NCI-H1092 treated with DMSO at 0.1 percent for 48 hours (cell line): ENCODE measurements around the gene CEP128.

ENCODE experiments used
- DNase-seq: peaks from one replicate; lab custom pipeline; 2025; lab: John Stamatoyannopoulos, UW

The CEP128 gene

DNA sequence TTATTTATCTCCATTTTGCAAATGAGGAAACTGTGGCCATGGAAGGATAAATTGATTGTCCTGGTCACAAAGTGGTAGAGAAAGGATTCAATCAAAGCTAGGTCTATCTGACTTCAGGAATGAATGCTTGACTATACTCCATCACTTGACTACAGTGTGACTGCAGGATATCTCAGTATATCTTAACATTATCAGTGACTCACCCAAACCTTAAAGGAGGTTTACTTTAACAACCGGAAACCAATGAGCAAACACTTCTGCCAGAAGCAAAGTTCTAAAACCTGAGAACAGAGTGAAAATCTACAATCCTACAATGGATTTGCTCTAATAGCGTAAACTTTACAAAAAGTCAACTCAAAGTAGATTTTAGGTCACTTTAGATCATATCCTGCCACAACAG is 277.0 kb downstream of the CEP128 start:
- DNase-seq, result no peak

DNA sequence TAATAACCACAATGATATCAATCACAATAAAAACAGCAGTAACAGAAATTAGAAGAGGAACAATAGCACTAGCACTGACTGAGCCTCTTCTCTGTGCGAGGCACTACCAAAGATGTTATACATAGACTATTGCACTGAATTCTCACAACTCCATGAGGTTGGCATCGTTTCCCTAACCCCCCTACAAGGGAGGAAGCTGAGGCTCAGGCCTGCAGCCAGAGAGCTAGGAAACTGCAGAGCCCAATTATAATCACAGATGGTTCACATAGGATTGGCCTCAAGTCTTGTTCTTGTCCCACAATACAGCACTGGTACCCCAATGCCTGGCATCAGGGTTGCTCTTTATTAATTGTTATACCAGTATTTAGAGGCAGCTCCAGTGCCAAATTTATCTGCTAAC is 278.0 kb downstream of the CEP128 start:
- DNase-seq, result no peak

DNA sequence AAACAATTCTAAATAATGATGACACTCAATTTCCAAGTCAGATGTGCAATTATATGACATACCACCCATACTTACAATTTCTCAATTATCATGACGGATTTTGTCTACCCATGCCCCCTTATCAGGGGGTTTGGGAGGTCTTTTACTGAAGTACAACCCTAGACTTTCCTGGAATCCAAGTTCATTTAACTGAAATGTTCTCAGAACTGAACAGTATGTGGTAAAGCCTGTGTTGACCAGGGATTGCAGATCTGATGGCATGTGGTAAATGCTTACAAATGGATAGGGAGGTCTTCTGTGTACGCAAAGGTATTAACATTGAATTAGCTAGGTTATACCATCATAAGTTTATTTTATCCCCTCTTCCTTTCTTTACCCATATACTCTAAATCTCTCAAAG is 281.8 kb downstream of the CEP128 start:
- DNase-seq, result no peak

DNA sequence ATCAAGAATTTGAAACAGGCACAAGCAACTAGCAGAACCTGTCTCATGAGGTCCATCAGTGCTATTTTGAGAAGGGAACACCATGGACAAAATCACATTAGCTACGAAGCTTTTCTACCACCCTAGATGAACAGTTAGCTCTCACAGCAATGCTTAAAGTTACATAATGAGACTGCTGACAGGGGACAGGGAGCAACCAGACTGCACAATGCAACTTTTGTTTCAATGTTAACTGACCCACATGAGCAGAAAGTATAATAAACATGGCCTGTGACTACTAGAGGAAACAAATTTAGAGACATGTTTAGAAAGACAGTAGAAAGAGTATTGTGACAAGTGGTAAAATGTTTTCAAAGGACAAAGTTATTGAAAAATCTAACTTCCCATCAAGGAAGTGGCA is 282.8 kb downstream of the CEP128 start:
- no peak for DNase-seq

DNA sequence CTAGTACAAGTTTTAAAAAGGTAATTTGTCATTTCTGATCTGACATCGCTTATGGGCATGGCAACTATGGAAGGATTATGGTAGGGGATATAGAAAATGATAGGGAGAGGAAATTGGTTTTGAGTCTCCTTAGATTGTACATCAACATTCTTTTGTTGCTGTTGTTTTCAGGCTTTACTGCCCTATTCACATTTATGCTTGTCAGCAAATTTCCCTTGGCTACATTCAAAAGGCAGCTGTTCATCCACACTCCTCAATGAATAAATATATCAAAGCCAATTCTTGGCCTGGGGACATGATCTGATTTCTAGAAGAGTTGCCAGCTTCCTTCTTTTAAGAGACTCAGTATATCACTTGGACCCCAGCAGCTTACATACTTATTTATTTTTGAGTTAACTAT is 283.4 kb downstream of the CEP128 start:
- DNase-seq, result no peak

DNA sequence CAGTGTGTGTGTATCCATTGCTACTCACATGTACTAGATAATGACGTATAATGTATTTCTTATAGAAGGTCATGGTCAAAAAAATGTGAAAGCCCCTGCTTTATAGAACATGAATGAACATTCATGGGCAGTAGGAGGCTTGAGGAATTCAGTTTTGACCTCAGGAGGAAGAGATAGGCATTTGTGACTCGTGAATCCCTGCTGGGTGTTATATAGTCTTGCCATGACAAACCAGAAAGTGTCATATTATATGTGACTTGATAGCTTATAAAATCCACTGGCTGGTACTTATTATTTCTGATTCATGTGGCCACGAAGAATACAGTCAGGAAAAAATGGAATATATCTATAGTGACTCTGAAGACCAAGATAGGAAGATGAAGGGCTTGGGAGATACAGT is 287.6 kb downstream of the CEP128 start:
- DNase-seq, result no peak

DNA sequence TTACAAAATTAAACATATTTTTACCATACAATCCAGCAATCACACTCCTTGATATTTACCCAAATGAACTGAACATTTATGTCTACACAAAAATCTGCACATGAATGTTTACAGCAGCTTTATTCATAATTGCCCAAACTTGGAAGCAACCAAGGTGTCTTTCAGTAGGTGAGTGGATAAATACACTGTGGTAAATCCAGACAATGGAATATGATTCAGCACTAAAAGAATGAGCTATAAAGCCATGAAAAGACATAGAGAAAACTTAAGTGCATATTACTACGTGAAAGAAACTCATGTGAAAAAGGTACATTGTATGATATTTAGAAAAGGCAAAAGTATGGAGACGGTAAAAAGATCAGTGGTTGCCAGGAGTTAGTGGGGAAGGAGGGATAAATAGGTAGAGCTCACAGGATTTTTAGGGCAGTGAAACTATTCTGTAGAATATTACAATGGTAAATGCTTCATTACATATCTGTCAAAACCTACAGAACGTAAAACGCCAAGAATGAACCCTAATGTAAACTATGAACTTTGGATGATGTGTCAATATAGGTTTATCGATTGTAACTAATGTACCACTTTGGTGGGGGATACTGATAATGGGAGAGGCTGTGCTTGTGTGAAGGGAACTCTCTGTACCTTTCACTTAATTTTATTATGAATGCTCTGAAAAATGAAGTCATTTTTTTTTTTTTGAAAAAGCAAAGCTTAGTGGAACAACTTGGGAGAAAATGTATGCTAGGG is 295.7 kb downstream of the CEP128 start:
- no peak for DNase-seq

DNA sequence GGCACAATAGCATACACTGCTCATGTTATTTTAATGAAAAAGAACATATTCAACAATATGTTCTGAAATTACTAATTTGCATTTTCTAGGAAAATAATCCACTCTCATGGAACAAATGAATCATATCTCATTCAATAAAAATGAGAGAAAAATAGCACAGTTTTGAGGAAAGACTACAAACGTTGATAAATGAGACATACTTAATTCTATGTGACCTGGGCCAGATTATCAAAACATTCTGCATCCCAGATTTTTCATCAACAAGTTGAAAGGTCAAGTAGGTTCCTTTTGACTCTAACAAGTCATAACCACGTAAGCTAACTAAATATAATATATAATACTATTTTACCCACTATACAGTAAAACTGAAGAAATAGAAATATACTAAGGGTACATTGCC is 296.7 kb downstream of the CEP128 start:
- DNase-seq, result no peak

DNA sequence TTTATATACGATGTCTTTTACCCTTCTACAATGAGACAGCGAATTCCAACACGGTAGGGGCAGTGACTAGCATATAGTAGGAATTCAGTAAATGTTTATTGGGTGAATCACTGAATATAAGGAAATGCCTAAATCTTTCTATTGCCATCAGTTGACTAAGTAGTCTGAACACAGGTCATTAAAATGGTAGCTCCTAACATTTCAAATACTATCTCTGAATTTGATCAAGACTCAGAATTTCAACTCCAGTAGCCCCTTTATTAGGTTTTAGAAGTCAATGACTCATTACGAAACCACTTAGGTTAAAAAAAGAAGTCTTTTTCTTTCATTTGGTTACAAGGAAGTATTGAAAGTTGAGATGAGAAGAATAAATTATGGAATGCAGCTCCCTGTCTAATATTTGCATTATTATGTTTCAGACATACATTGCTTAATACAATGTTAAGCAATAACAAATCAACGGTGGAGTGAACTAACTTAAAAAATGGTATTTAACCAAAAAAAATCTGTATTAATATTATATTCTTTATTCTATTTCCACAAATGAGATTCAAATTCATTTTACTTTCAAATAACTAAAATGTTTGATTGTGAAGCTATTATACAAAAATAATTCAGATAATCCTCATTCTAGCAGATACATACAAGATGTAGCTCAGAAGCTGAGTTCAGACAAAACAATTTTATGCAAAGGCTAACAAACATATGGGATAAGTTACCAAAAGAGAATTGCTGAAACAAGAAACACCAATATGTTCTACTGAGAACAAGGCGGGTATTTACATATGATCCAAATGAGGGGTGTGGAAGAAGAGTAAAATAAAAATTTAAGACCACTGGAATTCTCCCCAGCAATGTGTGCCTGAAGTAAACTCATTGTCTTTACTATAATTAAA is 302.7 kb downstream of the CEP128 start:
- no peak for DNase-seq

DNA sequence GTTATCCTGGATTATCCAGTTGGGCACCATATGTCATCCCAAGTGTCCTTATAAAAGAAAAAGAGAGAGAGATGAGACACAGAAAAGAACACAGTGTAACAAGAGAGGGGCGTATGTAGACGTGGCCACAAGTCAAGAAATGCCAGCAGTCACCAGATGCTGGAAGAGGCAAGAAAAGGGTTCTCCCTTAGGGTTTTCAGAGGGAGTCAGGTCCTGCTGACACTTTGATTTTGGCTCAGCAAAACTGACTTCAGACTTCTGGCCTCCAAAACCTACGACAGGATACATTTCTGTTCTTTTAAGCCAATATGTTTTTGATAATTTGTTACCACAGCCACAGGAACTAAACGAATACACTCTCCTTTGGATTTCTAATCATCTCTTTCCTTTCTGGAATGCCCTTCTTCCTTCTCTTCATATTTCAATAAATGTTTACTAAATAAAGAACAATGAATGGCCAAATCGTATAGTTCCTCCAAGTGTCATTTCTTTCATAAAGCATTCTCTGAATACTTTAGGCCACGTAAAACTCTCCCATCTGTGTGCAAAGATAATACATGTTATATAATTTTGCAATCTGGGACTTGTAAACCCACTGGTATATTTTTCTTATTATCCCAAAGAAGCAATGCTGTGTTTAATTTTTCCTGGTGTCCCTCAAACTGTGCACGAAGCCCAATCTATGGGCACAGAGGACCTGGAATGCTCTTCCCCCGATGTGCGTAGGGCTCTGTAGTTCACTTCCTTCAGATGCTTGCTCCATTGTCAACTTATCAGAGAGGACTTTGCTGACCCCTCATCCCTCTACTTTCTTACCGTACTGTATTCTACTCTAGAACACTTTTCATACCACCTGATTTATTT is 303.6 kb downstream of the CEP128 start:
- DNase-seq, result no peak

DNA sequence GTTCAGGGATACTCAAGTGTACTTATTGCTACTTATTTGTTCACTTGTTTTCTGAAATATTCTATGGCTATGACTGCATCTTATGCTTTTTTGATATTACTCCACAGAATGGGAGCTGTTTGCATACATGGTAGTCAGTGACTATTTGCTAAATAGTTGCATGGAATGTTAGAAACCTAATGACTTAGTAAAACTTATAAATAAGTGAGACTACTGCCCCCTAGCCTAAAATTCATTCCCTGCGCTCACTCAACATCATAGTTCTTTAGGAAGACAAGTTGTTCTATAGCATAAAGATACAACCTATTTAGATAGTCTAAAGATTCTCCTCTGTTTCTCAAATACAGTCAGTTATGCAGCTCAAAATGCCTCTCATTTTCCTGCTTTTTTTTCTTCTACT is 305.5 kb downstream of the CEP128 start:
- no peak for DNase-seq

DNA sequence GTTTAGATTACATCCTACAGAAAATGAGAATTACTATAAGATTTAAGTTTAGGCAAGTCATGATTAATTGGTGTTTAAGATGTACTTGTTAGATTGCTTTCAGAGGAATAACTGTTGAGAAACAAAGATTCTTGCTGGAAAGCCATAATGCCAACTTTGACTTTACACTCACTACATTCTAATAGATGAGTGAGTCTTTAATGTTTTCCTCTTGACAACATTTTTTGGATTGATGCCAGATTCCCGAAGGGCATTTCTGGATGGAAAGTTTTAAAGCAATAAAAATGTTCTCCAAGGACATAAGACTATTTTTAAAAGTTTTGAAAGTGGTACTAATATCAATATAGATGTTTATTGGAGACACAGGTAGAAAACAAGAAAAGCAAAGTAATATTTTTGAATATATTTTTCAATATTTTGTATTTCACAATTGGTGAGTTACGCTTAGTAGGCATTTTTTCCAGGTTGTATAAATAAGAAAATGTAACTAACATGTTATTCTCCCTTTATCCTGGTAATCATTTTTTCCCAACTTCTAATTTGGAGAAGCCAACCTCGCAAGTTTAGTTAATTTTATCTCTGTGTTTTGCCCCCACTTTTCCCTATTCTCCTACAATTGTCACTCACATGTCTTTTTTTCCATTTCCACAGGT is 307.3 kb downstream of the CEP128 start:
- no peak for DNase-seq

DNA sequence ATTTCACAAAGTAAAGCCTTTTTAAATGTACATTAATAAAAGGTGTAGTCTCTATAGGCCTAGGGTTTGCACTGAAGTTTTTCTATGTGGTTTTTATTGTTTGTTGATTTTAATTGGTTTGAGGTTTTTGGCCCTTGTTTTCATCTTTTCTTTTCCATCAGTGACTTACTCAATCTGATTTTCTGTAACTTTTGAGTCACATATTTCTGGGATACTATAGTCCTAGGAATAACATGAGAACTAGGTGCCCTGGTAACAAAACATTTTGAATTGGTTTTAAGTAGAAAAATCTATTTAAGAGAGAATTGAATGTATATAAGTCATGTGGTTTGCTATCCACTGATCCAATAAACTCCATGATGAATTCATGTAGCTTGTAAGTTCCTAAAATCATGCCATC is 311.9 kb downstream of the CEP128 start:
- DNase-seq, result no peak

DNA sequence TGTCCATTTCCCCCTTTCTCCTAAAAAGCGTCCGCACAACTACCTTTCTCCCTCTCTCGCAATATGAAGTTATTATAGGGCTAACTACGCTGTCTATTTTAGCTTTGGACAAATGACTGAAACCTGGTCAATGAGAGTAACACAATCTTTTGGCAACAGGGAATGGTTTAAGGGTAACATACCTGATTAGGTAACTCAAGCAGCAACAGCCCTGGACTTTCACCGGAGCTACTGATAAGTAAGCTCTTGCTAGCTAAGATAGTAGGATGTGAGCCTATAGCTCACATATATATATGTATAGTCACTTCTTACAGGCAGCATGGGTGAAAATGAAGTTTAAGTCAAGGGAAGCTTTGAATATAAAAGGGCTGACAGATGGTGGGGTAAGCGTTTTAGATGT is 313.0 kb downstream of the CEP128 start:
- DNase-seq, result no peak

DNA sequence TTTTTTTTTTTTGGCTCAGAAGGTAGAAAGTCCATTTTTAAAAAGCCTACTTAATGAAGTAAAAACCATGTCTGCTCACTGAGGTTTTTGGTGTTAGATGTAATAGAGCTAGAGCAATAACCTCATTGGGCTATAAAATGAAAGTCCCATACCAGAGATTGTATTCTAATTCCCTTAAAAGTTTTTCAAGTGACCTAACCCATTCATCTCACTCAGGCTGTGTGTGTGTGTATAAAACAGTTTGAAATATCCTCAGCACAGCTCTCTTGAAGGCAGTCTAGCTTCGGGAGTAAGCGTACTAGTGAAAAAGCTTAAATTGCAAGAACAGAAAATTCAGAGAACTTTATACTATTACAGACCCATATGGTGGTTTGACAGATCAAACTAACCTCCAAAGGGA is 313.8 kb downstream of the CEP128 start:
- DNase-seq, result no peak

DNA sequence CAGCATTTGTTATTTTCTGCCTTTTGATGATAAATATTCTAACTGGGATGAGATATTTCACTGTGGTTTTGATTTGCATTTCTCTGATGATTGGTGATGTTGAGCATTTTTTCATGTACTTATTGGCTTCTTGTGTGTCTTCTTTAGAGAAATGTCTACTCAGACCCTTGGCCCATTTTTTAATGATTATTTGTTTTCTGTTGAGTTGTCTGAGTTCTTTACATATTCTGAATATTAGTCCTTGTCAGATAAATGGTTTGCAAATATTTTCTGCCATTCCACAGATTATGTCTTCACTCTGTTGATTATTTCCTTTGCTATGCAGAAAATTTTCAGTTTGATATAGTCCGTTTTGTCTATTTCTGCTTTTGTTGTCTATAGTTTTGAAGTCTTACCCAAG is 317.0 kb downstream of the CEP128 start:
- DNase-seq, result no peak

DNA sequence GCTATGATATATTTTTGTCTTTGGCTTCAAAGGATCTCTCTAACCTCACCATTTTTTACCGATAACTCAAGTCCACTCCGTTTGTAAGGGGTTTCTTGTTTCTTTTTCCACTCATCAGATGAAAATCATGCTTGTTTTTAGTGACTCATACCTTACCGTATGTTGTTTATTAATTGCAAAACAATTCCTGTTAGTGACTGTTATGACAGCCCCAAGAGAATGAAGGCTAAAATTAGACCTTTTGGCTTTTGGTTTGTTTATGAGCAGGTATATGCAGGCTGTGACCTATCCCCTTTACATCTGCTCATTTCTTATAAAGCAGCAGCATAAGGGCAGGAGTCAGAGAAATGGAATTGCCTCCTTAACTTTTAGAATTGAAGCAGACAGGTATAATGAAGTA is 319.8 kb downstream of the CEP128 start:
- DNase-seq, result no peak

DNA sequence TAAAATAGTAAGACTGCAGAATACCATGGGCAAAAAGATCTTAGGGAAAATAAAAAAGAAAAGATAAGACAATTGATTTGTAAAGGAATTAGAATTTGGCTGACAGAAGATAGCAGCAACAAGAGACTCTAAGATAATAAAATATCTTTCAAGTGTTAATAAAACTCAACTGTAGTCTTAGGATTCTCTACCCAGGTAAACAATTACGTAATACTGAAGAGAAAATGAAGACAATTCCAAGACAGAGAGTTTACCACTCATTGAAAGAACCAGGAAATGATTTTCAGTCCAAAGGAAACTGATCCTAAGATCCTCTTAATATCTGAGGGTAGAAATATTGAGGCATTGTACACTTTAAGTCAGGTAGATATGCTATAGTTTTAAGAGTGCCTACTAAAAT is 321.1 kb downstream of the CEP128 start:
- no peak for DNase-seq

DNA sequence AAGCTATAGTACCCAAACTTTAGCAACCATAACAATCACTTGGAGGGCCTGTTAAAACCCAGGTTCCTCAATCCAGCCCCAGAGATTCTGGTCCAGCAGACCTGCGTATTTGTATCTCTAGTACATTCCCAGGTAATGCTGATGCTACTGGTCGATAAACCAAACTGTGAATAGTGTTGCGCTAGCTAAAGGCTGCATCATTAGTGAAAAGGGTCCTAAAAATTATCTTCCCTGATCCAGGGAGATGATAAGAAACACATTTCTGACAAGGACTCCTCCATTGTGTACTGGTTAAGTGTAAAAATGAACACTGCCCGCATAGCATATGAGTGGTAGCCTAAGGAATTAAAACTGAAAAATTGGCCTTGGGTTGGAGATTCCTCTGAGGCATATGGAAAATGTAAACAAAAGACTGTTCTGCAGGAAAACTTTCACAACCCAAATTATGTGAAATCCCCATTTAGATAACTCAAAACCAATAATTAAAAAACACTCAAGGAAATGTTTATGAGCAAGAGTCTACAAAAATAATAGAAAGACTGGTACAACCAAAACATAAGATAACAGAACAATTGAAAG is 322.7 kb downstream of the CEP128 start:
- no peak for DNase-seq

DNA sequence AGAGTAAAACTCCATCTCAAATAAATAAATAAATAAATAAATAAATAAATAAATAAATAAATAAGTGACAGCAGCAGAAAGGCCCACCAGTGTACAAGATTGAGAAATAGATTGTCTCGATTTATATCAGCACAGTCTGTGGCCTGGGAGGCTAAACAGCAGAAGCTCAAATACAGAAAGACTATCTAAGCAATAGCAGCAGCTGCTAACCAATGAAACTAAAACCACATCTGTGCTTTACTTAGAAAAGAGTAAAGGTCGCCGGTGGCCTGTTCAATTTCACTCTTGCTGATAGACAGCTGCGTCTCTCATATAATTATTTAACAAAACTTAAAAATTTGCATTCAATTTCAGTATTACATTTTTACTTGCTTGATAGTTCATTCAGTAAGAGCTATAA is 325.7 kb downstream of the CEP128 start:
- DNase-seq, result no peak

DNA sequence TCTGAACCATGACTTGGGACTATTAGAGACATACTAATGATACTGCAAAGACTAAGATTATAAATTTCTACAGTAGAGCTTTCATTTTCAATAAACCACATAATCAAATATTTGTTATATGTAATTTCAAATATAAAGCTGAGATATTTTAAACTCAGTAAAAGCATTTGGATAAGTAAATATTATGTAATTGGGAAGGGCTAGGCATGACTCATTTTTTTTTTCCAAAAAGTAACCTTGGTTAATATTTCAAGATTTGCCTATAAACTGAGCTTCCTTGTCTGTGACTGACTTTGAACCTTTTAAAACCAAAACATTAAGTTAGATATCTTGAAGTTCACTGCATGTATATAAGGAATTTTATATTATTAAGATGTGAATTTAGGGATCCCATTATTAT is 332.5 kb downstream of the CEP128 start:
- no peak for DNase-seq

DNA sequence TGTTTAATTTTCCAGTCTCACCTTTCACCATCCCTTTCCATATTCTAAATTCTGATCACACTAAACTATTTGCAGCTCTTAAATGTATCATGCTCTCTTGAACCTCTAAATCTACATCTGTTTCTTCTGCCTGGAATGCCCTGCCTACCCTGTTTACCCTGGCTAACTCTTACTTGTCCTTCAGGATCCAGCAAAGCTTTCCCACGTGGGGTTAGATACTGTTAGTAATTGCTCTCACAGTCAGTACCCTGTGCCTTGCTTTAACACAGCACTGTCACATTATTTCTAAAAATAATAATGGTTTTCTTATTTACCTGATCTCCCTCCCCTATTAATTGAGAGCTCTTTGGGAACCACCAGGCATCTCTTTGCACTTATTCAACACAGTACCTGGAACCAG is 333.0 kb downstream of the CEP128 start:
- no peak for DNase-seq
